Measurements from ENCODE around the gene SLC38A4. TPM values are rescaled to one million over a fixed set of nuclear protein-coding genes. Genes with fewer than 3 reads are reported as not detected.
"Not testable (repeated sequence)": the region's sequence is repeated elsewhere in the genome, so short reads cannot be mapped to it uniquely, and the experiment has no call there.

SLC38A4 gene
- total and polyA plus RNA-seq, 2 donors: 2.1 to 8.8 TPM

GRCh38 chr12:46744283-46744682 is 81.5 kb downstream of the SLC38A4 start:
- Histone ChIP-seq H3K27ac (ENCODE audit: low read depth) (no peak overlapping the region), H3K4me1 (ENCODE audit: insufficient read depth) (no peaks in the 10 kb centered on the region), H3K4me3 (ENCODE audit: low read depth, low read length) (no peak overlapping the region), H3K36me3 (ENCODE audit: insufficient read depth) (no peaks in the 10 kb centered on the region)
- WGBS: 84% methylated on average over 3 of the region's 3 CpGs
- DNase-seq (ENCODE audit: extremely low spot score): no peak

GRCh38 chr12:46743456-46743855 is 82.3 kb downstream of the SLC38A4 start:
- DNase-seq (ENCODE audit: extremely low spot score): no peak
- Histone ChIP-seq H3K4me3 (ENCODE audit: low read depth, low read length) (no peak overlapping the region), H3K27ac (ENCODE audit: low read depth) (no peak overlapping the region), H3K36me3 (ENCODE audit: insufficient read depth) (no peaks in the 10 kb centered on the region), H3K4me1 (ENCODE audit: insufficient read depth) (no peaks in the 10 kb centered on the region)

GRCh38 chr12:46742271-46742670 is 83.5 kb downstream of the SLC38A4 start:
- DNase-seq (ENCODE audit: extremely low spot score); H3K4me1 ChIP-seq (ENCODE audit: insufficient read depth): not testable (repeated sequence)
- WGBS: 100% methylated on average over 1 of the region's 1 CpG

GRCh38 chr12:46725332-46725731 is 100.5 kb downstream of the SLC38A4 start:
- WGBS: 89% methylated on average over 2 of the region's 2 CpGs
- DNase-seq (ENCODE audit: extremely low spot score): no peak
- no peaks in the 10 kb centered on the region for H3K4me1 ChIP-seq (ENCODE audit: insufficient read depth)
- no peaks in the 10 kb centered on the region for H3K36me3 ChIP-seq (ENCODE audit: insufficient read depth)
- no peak overlapping the region for H3K27ac ChIP-seq (ENCODE audit: low read depth)
- no peak overlapping the region for H3K4me3 ChIP-seq (ENCODE audit: low read depth, low read length)

More at GRCh38 chr12:46742271-46742670, 83.5 kb downstream of the SLC38A4 start:
- not testable (repeated sequence) for H3K4me3 ChIP-seq (ENCODE audit: low read depth, low read length); H3K27ac ChIP-seq (ENCODE audit: low read depth); H3K36me3 ChIP-seq (ENCODE audit: insufficient read depth)

- Histone ChIP-seq H3K27ac (ENCODE audit: low read depth) (no peak overlapping the region), H3K36me3 (ENCODE audit: insufficient read depth) (no peaks in the 10 kb centered on the region), H3K4me3 (ENCODE audit: low read depth, low read length) (no peak overlapping the region), H3K4me1 (ENCODE audit: insufficient read depth) (no peaks in the 10 kb centered on the region)
- no peak for DNase-seq (ENCODE audit: extremely low spot score)
- WGBS: 52% methylated on average over 3 of the region's 3 CpGs
These were observed 102.0 kb downstream of the SLC38A4 start for GRCh38 chr12:46723629-46724419.

- Histone ChIP-seq H3K4me3 (ENCODE audit: low read depth, low read length) (no peak overlapping the region), H3K36me3 (ENCODE audit: insufficient read depth) (no peaks in the 10 kb centered on the region), H3K4me1 (ENCODE audit: insufficient read depth) (no peaks in the 10 kb centered on the region), H3K27ac (ENCODE audit: low read depth) (no peak overlapping the region)
- 49% methylated on average over 3 of the region's 3 CpGs for WGBS
- no peak for DNase-seq (ENCODE audit: extremely low spot score)
These were observed 103.2 kb downstream of the SLC38A4 start for GRCh38 chr12:46722394-46723185.

- WGBS: 90% methylated on average over 3 of the region's 3 CpGs
These were observed 107.3 kb downstream of the SLC38A4 start for GRCh38 chr12:46718495-46718894.

GRCh38 chr12:46717868-46718267 is 107.9 kb downstream of the SLC38A4 start:
- 79% methylated on average over 3 of the region's 3 CpGs for WGBS
- Histone ChIP-seq H3K36me3 (ENCODE audit: insufficient read depth) (no peaks in the 10 kb centered on the region), H3K4me3 (ENCODE audit: low read depth, low read length) (no peak overlapping the region), H3K4me1 (ENCODE audit: insufficient read depth) (no peaks in the 10 kb centered on the region), H3K27ac (ENCODE audit: low read depth) (no peak overlapping the region)
- DNase-seq (ENCODE audit: extremely low spot score): no peak

More at GRCh38 chr12:46718495-46718894, 107.3 kb downstream of the SLC38A4 start:
- Histone ChIP-seq H3K4me1 (ENCODE audit: insufficient read depth) (no peaks in the 10 kb centered on the region), H3K27ac (ENCODE audit: low read depth) (no peak overlapping the region), H3K36me3 (ENCODE audit: insufficient read depth) (no peaks in the 10 kb centered on the region), H3K4me3 (ENCODE audit: low read depth, low read length) (no peak overlapping the region)
- no peak for DNase-seq (ENCODE audit: extremely low spot score)

- no peak overlapping the region for H3K4me3 ChIP-seq (ENCODE audit: low read depth, low read length)
- no peaks in the 10 kb centered on the region for H3K36me3 ChIP-seq (ENCODE audit: insufficient read depth)
- H3K27ac ChIP-seq (ENCODE audit: low read depth): no peak overlapping the region
- H3K4me1 ChIP-seq (ENCODE audit: insufficient read depth): no peaks in the 10 kb centered on the region
- DNase-seq (ENCODE audit: extremely low spot score): no peak
These were observed 108.6 kb downstream of the SLC38A4 start for GRCh38 chr12:46717159-46717558.

Measured in urinary bladder (tissue), 4 donors.